Nephron progenitor cell (in vitro differentiated cells): Measurements from ENCODE around the gene NXN.

Source experiments
- DNase-seq: peaks from one replicate; pipeline ENCODE4 v3.0.0; 2021
- H3K27ac Mint-ChIP-seq: 2 replicates; pipeline ENCODE4 v1.8.0; 2021; ENCODE audit warnings: mild to moderate bottlenecking, moderate library complexity, mixed read lengths
- H3K27me3 Mint-ChIP-seq: 2 replicates; pipeline ENCODE4 v1.8.0; 2021; ENCODE audit warnings: mild to moderate bottlenecking, low read depth, mixed read lengths; ENCODE audit not compliant: poor library complexity
- H3K36me3 Mint-ChIP-seq: 2 replicates; pipeline ENCODE4 v1.8.0; 2021; ENCODE audit warnings: low read depth, mixed read lengths
- H3K4me1 Mint-ChIP-seq: 2 replicates; pipeline ENCODE4 v1.8.0; 2021; ENCODE audit warnings: mixed read lengths
- H3K4me3 Mint-ChIP-seq: 2 replicates; pipeline ENCODE4 v1.8.0; 2021; ENCODE audit warnings: mild to moderate bottlenecking, moderate library complexity, mixed read lengths
- H3K9me3 Mint-ChIP-seq: 2 replicates; pipeline ENCODE4 v1.8.0; 2021; ENCODE audit warnings: mild to moderate bottlenecking, moderate library complexity, mixed read lengths
- TF ChIP-seq, protein P1 (sequence below): fragments of 200-600 bp; sonication (generic); IDR thresholded peaks from 2 replicates; pipeline ENCODE4 v1.5.0; 2021; ENCODE audit warnings: antibody characterized with exemption

Gene NXN

DNA sequence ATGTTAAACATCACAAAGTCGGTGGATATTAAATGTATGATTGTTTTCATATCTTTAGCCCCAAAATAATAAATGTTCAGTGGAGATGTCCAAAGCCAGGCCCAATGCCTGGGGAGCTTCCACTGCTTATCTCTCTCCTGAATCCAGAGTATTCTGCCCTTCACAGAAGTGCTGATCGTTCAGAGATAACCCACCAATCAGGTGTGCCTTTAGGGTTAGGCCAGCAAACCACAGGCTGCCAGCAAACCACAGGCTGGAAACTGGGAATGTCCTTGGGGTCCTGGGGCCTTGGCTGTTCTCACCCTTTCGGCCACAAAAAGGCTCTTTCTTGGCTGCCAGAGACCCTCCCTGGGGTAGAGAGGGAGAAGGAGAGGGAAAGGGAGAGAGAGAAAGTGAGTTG, 33.9 kb downstream of the NXN start:
- Mint-ChIP-seq H3K27me3 (no peaks in the 10 kb centered on the region), H3K4me3 (peak overlapping the region; percentile 34), H3K4me1 (peaks cover 46% of the 10 kb centered on the region), H3K9me3 (no peaks in the 10 kb centered on the region), H3K36me3 (peaks cover 24% of the 10 kb centered on the region), H3K27ac (peak overlapping the region; percentile 99)
- TF ChIP-seq, protein P1, sequence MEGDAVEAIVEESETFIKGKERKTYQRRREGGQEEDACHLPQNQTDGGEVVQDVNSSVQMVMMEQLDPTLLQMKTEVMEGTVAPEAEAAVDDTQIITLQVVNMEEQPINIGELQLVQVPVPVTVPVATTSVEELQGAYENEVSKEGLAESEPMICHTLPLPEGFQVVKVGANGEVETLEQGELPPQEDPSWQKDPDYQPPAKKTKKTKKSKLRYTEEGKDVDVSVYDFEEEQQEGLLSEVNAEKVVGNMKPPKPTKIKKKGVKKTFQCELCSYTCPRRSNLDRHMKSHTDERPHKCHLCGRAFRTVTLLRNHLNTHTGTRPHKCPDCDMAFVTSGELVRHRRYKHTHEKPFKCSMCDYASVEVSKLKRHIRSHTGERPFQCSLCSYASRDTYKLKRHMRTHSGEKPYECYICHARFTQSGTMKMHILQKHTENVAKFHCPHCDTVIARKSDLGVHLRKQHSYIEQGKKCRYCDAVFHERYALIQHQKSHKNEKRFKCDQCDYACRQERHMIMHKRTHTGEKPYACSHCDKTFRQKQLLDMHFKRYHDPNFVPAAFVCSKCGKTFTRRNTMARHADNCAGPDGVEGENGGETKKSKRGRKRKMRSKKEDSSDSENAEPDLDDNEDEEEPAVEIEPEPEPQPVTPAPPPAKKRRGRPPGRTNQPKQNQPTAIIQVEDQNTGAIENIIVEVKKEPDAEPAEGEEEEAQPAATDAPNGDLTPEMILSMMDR: no peak
- DNase-seq: no peak

DNA sequence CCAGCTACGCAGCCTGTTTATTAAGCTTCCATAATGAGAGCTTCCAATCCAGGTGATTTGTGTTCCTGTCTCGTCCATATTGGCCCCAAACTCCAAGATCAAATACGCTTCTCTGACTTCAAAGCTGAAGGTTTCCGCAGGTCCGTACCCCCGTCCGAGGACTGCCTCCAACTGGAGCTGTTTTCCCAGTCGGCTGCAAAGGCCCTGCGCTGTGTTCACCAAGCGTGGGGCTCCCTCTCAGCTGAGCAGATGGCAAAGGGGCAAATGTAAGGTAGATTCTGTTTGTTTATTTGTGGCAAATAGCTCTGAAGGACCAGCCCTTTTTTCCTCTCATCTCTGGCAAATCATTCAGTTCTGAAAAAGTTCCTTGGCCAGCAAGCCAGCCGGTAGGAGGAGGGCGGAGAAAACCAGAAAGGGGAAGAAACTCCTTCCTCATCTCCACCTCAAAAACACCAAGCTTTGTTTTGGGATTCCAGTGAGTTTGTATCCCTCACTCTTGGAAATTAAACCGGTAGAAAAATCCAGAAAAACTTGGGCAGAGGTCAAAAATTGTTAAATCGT, 35.2 kb downstream of the NXN start:
- H3K4me3 Mint-ChIP-seq: peak overlapping the region; percentile 30
- peaks cover 41% of the 10 kb centered on the region for H3K4me1 Mint-ChIP-seq
- TF ChIP-seq, protein P1: no peak
- no peaks in the 10 kb centered on the region for H3K27me3 Mint-ChIP-seq
- DNase-seq: no peak
- peaks cover 24% of the 10 kb centered on the region for H3K36me3 Mint-ChIP-seq
- no peaks in the 10 kb centered on the region for H3K9me3 Mint-ChIP-seq
- H3K27ac Mint-ChIP-seq: peak overlapping the region; percentile 97

DNA sequence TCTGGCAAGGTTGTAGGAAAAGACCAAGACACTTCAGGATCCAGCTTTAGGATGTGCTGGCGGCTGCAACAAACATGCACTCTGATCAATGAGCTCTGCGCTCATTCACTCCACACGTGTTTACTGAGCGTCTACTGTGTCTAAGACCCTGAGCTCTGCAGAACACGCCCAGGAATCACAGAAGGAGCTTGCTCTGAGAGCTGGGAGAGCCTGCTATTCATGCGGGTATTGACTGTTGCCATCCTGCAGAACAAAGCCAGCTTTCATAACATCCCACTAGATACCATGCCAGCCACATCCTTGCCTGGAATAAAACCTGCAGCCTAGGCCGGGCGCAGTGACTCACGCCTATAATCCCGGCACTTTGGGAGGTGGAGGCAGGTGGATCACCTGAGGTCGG, 44.1 kb downstream of the NXN start:
- no peaks in the 10 kb centered on the region for H3K27me3 Mint-ChIP-seq
- H3K4me1 Mint-ChIP-seq: peaks cover 57% of the 10 kb centered on the region
- TF ChIP-seq, protein P1: no peak
- H3K9me3 Mint-ChIP-seq: peaks cover under 1% of the 10 kb centered on the region
- no peak overlapping the region for H3K4me3 Mint-ChIP-seq
- DNase-seq: no peak
- H3K36me3 Mint-ChIP-seq: peaks cover 28% of the 10 kb centered on the region
- H3K27ac Mint-ChIP-seq: peak overlapping the region; percentile 77

DNA sequence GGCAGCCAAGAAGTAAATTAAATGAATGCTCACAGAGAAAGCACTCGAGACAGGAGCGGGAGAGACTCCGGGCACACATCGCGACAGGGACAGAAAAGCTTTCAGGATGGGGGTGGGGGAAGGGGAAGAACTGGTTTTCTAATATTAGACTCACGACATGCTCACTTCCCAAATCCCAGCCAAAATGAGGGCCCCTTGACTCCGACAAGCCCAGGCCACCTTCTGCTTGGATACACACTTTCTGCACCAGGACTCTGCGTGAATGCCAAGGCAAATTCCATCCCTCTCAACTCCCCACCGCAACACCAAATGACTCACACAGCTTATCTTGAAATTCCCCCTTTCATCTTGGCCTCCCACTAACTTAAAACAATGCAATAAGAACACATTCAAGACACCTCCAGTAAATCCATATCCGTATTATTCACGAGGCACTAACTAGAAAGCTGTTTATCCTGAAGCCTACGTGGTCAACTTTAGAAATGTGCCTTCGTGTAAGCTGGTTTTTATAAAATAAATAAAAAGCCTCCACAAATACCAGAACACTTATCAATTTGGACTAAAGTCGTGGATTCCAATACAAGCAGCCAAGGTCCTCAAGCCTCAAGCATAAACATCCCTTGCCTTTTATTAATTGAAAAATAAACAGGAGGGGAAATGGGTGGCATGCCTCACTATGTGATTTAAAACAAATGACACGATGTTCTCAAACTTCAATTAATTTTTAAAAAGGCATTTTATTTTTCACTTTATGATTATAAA, 46.1 kb downstream of the NXN start:
- TF ChIP-seq, protein P1: no peak
- DNase-seq: no peak
- H3K9me3 Mint-ChIP-seq: peaks cover 4% of the 10 kb centered on the region
- H3K27ac Mint-ChIP-seq: peak overlapping the region; percentile 7
- H3K27me3 Mint-ChIP-seq: no peaks in the 10 kb centered on the region
- H3K4me1 Mint-ChIP-seq: peaks cover 57% of the 10 kb centered on the region
- peaks cover 41% of the 10 kb centered on the region for H3K36me3 Mint-ChIP-seq
- H3K4me3 Mint-ChIP-seq: peak overlapping the region; percentile 8

GRCh38 chr17:930258-930657, 49.3 kb downstream of the NXN start:
- no peak for DNase-seq
- H3K4me1 Mint-ChIP-seq: peaks cover 58% of the 10 kb centered on the region
- TF ChIP-seq, protein P1: no peak
- peaks cover 33% of the 10 kb centered on the region for H3K36me3 Mint-ChIP-seq
- peaks cover 4% of the 10 kb centered on the region for H3K9me3 Mint-ChIP-seq
- no peak overlapping the region for H3K27ac Mint-ChIP-seq
- no peaks in the 10 kb centered on the region for H3K27me3 Mint-ChIP-seq
- H3K4me3 Mint-ChIP-seq: no peak overlapping the region

DNA sequence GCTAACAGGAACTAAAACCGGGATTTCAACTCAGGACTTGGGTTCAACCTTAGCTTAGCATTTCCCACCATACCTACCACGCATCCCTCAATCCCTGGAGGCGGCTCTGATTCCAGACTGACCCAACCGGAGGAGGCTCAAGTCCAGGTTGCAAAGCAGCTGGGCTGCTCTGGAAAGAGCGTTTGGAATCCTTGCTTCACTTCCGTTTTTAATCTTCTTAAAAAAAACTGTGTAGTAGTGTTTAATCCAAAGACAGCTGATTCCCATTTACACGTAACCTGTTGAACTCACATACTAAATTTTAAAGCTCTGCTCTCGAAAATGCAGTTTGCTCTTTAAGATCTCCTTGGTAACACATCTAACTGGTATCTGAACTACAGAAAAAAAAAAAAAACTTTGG, 50.0 kb downstream of the NXN start:
- peak overlapping the region; percentile 40 for H3K27ac Mint-ChIP-seq

More for the DNA sequence above, 50.0 kb downstream of the NXN start:
- TF ChIP-seq, protein P1: no peak
- H3K27me3 Mint-ChIP-seq: no peaks in the 10 kb centered on the region
- peaks cover 33% of the 10 kb centered on the region for H3K36me3 Mint-ChIP-seq
- DNase-seq: no peak
- peaks cover 4% of the 10 kb centered on the region for H3K9me3 Mint-ChIP-seq
- H3K4me3 Mint-ChIP-seq: no peak overlapping the region
- H3K4me1 Mint-ChIP-seq: peaks cover 61% of the 10 kb centered on the region
